Stimulated activated CD4-positive, alpha-beta T cell treated with anti-CD3 and anti-CD28 coated beads, Interleukin-12 subunit alpha, Interleukin-12 subunit beta, amount 100 ng/mL, for 24 hours (primary cell): ENCODE data around the gene COL9A3.
A peak's percentile ranks its signal among the peaks of the same experiment; 100 is the strongest.

Experiments
- DNase-seq, 2 experiments: peaks; one replicate each; pipeline ENCODE4 v3.0.0-alpha.2; 2020; ENCODE audit warnings: low read depth in 2 of 2

Gene COL9A3

GRCh38 chr20:62778601-62779416, 38.0 kb upstream of the COL9A3 start:
- no peak for DNase-seq

DNA sequence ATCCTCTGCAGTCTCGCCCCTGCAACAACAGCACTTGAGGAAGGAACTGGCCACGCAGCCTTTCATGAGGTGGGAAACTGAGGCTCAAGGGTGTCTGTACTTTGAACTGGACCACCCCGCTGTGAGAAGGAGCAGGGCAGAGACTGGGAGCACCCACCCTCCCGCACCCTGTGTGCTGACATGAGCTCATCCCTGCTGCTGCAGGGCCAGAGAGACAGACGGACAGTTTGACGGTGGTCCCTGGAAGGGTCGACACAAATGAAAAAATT, 37.5 kb upstream of the COL9A3 start:
- DNase-seq, result no peak

- no peak for DNase-seq
Measured at GRCh38 chr20:62780204-62780603, 36.6 kb upstream of the COL9A3 start.

GRCh38 chr20:62780696-62781095, 36.2 kb upstream of the COL9A3 start:
- no peak for DNase-seq

DNA sequence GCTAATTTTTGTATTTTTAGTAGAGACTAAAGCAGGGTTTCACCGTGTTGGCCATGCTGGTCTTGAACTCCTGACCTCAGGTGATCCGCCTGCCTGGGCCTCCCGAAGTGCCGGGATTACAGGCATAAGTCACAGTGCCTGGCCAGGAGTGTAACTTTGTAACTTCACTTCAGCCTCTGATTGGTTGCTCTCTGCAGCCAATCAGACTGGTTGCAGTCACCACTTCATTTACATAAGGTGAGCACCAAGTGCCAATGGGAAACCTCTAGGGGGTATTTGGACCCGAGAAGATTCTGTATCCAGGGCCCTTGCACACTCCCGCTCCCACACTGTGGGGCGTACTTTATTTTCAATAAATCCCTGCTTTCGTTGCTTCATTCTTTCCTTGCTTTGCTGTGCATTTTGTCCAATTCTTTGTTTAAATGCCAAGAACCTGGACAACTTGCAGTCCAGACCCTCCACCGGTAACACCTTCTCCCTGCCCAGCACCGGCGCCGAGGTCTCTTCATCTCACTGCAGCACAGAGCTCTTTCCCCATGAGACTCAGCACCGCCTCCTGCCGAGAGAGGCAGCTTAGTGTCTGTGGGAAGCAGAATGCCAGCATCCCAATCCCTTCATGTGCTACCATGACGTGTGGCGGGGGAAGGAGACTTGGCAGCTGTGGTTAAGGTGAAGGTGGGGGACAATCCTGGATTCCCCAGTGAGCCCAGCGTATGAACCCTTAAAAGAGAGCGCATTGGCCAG, 34.5 kb upstream of the COL9A3 start:
- no peak for DNase-seq

DNA sequence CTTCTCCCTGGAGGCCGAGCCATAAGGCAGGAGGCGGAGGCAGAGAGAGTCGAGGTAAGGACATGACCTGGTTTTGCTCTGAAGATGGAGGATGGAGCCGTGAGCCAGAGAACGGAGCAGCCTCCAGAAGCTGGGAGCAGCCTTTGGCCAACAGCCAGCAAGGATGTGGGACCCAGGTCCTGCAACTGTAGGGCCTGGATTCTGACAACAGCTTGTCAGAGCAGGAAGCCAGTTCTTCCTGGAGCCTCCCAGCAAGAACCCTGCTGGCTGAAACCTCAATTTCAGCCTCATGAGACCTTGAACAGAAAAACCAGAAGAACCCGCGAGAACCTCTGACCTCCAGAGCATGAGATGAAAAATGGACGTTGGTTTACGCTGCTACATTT, 34.0 kb upstream of the COL9A3 start:
- DNase-seq, result no peak

GRCh38 chr20:62784497-62784896, 32.4 kb upstream of the COL9A3 start:
- no peak for DNase-seq

- DNase-seq, result no peak
Measured at GRCh38 chr20:62785393-62785792, 31.5 kb upstream of the COL9A3 start.

DNA sequence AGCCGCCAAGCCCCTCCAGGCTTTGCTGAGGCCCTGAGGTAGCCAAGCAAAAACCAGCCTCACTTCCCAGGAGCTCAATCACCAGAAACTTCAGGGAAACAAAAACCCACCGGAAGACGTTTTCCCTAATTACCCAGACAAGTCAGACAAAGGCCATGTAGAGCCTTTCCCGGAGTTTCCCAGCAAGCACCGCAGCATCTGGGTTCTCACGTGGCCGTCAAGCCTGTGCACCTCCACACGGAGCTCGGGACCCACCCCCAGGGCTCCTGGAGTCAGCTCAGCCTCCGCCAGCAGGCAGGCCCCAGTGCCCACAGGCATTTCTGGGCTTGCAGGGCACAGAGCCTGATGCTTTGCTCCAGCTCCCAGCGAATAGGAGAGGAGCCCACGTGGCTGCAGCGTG, 30.7 kb upstream of the COL9A3 start:
- DNase-seq, result no peak

GRCh38 chr20:62787321-62787720, 29.5 kb upstream of the COL9A3 start:
- no peak for DNase-seq

DNA sequence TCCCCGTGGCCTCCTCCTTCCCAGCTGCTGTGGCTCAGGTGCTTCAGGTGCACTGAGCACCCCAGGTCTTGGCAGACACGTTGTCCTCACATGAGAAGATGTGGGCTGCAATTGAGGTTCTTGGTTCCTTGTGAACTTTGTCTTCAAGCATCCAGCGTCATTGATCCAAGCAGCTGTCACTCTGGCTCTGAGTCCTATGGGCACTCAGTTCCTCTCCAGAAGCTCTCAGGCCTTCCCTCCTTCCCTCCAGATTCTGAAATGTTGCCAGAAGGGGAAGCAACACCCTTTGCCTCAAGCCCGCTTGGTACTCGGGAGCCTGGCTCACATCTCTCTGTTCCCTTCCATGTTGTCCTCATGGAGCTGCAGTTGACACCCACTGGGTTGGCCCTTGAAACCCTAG, 29.0 kb upstream of the COL9A3 start:
- no peak for DNase-seq

DNA sequence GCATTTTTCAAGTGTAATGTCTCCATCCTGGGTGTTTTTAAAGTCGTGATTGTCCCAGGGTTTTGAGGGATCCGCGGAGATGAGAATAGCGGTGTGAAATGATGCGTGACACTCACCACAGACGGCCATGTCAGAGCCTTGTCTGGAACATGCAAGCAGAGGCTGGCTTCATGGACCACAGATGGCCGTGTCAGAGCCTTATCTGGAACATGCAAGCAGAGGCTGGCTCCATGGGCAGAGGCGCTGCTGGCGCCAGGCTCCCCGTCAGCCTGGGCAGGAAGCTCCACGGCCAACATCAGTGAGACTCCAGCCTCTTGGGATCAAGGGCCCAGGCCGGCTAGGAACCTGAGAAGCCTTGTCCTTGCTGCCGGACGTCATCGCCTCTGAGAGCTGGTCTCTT, 28.2 kb upstream of the COL9A3 start:
- DNase-seq, result no peak

GRCh38 chr20:62790075-62790474, 26.8 kb upstream of the COL9A3 start:
- DNase-seq, result no peak

GRCh38 chr20:62791301-62792181, 25.3 kb upstream of the COL9A3 start:
- DNase-seq, result peak; percentile 54 to 71

GRCh38 chr20:62792182-62792939, 24.5 kb upstream of the COL9A3 start:
- no peak for DNase-seq

- DNase-seq, result no peak
Measured at GRCh38 chr20:62792940-62793756, 23.7 kb upstream of the COL9A3 start.

DNA sequence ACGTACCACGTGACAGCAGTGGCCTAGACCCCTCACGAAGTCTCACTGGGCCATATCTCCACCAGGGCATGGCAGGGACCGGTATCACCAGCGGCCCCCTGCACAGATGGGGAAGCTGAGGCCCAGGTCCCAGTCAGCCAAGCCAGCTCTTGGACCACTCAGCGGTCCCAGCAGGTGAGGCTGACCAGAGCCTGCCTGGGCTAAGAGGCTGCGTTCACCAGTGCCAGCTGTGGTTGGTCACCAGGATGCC, 23.2 kb upstream of the COL9A3 start:
- DNase-seq, result no peak

GRCh38 chr20:62794007-62794724, 22.7 kb upstream of the COL9A3 start:
- DNase-seq, result peak; percentile 81 to 92

DNA sequence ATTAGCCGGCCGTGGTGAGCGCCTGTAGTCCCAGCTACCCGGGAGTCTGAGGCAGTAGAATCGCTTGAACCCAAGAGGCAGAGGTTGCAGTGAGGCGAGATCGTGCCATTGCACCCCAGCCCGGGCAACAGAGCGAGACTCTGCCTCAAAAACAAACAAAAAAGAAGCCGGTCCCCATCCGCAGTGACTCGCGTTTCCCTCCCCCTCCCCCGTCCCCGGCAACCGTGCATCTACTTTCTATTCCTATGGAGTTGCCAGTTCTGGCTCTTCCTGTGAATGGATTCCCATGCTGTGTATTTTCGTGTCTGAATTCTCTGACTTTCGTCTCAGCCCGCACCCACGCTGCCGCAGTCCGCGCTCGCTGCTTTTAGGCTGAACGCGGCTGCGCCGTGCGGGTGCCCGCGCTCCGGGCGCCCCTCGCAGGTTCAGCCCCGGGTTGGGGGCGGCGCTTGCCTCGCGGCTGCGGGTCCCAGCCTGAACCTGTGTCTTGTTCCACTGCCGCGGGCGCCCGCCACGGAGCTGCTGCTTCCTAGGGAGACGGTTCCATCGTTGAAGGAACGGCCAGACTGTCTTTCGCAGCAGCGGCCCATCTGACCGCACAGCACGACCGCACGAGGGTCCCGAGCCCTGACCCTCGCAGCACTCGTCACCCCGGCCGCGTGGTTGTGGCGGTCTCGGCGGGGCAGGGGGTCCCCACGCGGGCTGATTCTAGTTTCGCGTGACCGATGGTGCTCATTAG, 21.7 kb upstream of the COL9A3 start:
- DNase-seq, result peak; percentile 50 to 60
